Renal pelvis (tissue), 4 donors: ENCODE results near the gene NUP62. TPM values are rescaled to one million over a fixed set of nuclear protein-coding genes. Genes with fewer than 3 reads are reported as not detected.
A peak's percentile ranks its signal among the peaks of the same experiment; 100 is the strongest.

Experiments used
- DNase-seq: peaks from one replicate; pipeline ENCODE4 v3.0.0-alpha.2; 2013
- polyA plus RNA-seq, 3 donors: library from polyadenylated mRNA; unstranded; fragments of 120-200 nt; gene quantifications; one replicate each; pipeline ENCODE4 v1.2.1, GENCODE V29; 2013; ENCODE audit not compliant: insufficient read length in 3 of 3

Gene NUP62
- polyA plus RNA-seq, 3 donors, result 65.8 to 80.2 (median 70.8) TPM

DNA sequence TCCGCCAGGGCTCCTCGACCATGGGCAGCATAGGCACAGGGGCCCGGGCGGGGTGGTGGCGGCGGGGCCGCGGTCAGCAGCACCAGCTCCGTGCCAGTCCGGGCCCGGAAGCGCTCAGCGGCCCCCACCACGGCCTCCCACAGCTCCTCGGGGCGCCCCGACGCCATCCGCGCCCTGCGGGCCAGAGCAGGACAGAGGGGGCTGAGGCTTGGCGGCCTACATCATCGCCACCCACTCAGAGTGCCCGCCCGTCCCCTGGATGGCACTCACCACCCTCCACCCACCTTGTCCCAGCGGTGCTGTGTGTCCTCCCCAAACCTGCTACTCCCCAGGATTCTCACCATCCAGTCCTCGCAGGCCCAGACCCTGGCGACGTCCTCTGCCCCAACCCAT lies 56.2 kb downstream of the NUP62 start:
- DNase-seq, result no peak

DNA sequence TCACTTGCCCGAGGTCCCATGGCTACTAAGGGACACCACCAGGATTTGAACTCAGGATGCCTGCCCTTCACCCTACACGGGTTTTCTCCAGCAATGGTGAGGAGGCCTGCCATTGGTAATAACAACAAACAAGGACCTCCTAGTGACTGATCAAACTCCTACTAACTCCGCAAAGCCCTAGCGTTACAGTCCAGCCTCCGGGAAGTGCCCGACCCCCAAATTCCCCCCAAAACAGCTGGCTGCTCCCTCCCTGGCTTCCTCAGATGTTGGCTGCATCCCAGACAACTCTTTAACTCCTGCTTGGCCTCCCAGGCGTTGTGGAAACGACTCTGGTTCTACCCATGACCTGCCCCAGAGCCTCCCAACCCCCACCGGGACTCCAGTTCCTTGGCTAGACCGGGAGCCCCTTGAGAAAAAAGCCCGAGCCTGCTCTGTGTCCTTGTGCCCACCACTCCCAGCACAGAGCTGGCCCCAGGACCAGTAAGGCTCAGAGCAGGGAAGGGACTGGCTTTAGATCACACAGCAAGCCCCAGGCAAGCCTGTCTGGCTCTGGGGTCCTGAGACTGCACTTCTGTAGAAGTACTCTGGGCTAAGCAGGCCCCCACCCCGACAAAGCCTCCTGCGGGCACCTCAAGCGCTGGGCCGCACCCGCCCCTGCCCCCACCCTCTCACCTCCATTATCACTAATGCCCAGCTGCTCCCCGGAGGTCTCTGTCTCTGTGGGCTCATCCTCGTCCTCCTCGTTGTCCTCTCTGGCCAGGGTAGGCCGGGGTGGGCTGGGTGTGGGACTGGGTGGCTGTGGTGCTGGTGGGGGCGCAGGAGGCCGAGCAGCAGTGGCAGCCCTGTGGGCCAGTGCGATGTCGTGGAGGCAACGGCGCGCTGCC lies 56.8 kb downstream of the NUP62 start:
- no peak for DNase-seq

- no peak for DNase-seq
Measured at GRCh38 chr19:49871349-49871985, 57.8 kb downstream of the NUP62 start.

DNA sequence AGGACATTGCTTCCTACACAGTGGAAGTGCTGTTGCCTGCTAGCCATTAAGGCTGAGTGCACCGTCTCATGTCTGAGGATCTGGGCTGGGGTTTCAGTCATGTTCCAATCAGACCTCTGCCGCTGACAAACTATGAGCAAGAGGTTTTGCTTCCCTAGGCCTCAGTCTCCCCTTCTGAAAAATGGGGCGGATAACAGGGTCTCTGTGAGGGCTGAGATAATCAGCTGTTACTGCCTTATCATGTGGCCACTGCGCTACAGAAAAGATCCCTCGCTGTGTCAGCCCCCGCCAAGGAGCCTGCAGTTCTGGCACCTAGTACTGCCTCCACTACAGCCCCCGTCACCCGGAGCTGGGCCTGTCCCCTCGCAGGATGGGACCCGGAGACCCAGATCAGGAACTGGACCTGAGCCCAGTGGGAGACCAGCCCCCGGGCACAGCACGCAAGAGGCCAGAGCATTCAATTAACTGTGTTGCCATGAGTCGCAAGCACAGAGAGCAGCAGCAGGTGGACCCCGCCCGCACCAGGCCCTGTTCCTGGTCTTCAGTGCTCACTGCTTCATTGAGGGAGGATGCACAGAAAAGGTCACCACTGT lies 58.9 kb downstream of the NUP62 start:
- DNase-seq, result no peak

DNA sequence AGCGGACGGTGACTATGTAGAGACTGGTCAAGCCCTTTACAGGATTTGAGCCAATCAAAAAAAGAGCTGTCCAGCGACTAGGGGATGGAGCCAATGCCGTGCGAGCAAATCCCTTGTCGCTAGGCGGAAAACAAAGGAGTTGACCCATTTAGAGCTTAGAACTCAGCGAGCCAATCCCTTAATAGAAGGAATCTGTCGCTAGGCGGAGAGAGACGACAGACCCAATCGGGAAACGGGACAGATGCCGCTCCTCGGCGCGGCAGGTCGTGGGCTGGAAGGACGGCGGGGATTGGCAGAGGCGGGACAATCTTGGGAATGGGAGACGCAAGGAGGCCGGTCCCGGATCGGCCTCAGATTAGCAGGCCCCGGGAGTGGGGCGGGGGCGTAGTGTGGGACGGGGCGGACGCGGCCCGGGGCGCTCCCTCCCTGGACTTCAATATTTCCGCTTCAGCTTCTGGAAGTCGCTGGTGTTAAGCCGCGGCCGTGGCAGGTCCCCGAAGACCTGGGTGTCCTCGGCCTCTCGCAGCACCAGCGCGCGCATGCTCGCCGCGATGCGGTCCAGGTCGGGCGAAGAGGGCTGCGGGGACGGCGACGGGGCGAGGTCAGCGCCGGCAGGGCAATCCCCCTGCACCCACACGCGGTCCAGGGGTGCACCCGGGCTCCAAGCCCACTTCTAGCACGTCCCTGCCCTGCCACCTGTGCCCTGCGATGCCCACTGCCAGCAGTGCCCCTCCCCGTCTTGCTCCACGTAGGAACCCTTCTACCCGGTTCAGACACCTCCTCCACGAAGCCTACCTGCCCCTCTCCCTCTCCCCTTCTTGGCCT lies 59.6 kb downstream of the NUP62 start:
- DNase-seq, result peak; percentile 100

DNA sequence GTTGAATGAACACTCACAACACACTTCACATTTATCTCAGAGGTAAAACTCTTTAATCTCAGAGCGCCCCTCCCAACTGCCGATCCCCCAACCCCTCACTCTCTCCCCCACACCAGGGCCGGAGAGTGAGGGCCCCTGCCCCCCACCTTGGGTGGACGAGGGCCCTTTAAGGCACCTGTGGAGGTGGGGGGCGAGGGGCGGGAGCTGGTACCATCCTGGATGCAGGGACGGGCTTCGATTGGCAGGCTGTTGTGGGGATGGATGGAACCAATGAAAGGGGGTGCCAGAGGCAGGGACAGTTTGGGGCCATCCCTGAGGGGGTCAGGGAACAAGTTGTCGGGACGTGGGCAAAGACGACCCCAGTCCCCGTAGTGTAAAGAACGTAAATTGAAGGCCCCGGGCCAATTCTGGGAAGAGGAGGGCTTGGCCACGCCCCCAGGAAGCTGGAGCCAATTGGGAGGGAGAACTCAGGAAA lies 60.3 kb downstream of the NUP62 start:
- no peak for DNase-seq

GRCh38 chr19:49866933-49867782 lies 62.1 kb downstream of the NUP62 start, which contains the start of gene PNKP:
TSS of gene PNKP (minus strand) at chr19:49867576. CDS start at chr19:49867204, 372 bp downstream.
- DNase-seq, result peak; percentile 92

- DNase-seq, result no peak
Measured at GRCh38 chr19:49864890-49865289, 64.4 kb downstream of the NUP62 start.

DNA sequence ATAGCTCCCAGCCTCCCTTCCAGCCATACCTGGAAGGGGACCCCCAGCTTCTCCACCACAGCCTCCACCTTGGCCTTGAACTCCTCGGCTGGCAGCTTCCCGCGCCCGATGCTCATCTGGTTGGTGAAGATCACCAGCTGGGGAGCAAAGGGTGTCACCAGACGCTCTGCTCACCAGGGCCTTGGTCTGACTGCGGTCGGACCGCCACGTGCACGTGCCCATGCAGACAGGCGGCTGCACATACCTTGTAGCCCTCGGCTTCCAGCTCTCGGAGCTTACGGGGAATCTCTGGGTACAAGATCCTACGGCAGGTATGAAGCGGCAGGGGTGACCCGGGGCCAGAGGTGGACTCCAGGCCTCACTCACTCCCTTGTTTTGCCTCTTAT lies 65.4 kb downstream of the NUP62 start:
- DNase-seq, result no peak

DNA sequence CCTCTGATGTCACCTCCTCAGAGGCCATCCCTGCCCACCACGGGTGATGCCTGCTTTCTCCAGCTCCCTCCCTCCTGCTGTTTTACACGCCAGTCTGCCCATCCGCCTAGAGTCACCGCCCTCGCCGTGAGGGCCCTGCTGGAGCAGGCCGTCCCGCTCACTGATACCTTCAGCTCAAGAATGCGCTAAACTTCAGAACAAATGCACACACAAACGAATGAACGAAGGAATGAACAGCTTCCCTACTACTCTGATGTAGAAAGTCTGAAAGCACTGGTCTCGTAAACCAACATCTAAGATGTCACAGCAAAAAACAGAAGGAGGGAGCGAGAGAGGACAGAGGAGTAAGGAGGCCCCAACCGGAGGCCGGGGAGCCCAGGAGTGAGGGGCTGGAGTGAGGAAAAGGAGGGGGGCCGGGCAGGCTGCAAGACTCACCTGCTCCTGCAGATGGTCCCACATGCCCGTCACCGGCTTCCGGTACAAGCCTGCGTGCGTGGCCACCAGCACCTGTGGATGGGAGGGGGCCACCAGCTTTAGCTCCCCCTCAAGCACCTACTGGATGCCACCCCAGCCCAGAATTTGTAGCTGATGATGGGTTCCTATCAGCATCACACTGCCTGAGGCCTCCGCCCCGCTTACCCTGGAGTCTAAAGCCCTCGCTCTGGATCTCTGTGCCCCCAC lies 65.9 kb downstream of the NUP62 start:
- no peak for DNase-seq

- DNase-seq, result no peak
Measured at GRCh38 chr19:49862391-49863253, 66.7 kb downstream of the NUP62 start.

- no peak for DNase-seq
Measured at GRCh38 chr19:49861541-49862378, 67.5 kb downstream of the NUP62 start.

- DNase-seq, result no peak
Measured at GRCh38 chr19:49861107-49861506, 68.2 kb downstream of the NUP62 start.

GRCh38 chr19:49860336-49861102 lies 68.8 kb downstream of the NUP62 start:
- no peak for DNase-seq

DNA sequence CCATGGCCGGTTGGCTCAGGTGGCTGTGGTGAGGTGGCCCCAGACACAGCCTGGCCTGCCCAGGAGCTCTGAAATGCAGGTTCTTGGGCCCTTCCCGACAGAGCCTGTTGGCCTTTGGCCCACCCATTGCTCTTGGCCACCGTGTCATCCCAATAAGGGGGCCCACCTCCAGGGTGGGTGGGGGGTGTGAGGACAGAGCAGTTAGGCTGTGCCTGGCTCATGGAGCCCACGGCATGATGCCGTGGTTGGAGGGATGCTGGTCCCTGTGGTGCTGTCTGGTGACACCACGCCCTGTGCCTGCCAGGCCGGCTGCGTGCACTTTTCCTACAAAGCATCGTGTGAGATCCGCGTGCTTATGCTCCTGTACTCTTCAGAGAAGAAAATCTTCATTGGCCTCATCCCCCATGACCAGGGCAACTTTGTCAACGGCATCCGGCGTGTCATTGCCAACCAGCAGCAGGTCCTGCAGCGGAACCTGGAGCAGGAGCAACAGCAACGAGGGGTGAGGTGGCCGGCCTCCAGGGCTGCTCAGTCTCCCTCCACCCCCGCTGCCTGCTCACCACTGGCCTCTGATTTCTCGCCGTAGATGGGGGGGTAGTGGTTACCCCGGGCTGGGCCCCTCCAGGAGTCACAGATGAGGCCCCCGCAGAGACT lies 69.5 kb downstream of the NUP62 start:
- DNase-seq, result no peak

GRCh38 chr19:49858088-49858985 lies 71.0 kb downstream of the NUP62 start:
- no peak for DNase-seq
